ENCODE data around the gene SRRT.

The SRRT gene

DNA sequence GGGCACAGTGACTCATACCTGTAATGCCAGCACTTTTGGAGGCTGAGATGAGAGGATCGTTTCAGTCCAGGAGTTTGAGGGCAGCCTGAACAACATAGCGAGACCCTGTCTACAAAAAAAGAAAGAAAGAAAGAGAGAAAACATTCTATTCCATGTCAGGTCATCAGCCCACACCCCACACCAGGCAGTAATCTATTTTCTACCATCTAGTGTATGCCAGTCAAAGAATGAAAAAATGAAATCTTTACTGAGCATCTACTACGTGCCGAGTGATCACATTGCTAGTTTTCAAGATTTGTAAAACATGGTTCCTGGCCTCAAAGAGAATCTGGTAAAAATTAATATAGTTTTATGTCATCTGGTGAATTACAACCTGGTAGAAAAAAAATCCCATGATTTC, 44.5 kb upstream of the SRRT start:
- Histone ChIP-seq H3K36me3 (ENCODE audit: control insufficient read depth in 2 of 2, insufficient read depth in 1 of 2, low read length in 2 of 2) (no peaks in the 10 kb centered on the region), H3K4me3 (ENCODE audit: low read depth, low read length) (no peak overlapping the region), H3K9me3 (ENCODE audit: control insufficient read depth, insufficient read depth, low read depth, low read length) (no peaks in the 10 kb centered on the region), H3K27ac (ENCODE audit: extremely low read depth, low read depth, low read length) (no peak overlapping the region), H3K4me1 (ENCODE audit: control insufficient read depth, insufficient read depth, low read length) (no peaks in the 10 kb centered on the region)
- POLR2A ChIA-PET, result no interaction called here
- CTCF ChIA-PET, result interaction anchor here (0.6 to 1.7 kb wide), 2 partner anchors 10 to 125 kb away, joined by 3 to 5 read pairs; partner anchors contain the start of gene POP7
- TF ChIP-seq GLI4 (tag by site-specific recombination; IDR thresholded peaks at IDR 0.05), result no peak
- 0 out of 2 replicates have a peak, but pooled peaks have one; percentile 4 for TF ChIP-seq ZNF121 (tag by site-specific recombination; IDR thresholded peaks at IDR 0.05)
- TF ChIP-seq ZNF664 (tag by site-specific recombination; IDR thresholded peaks at IDR 0.05), result peak; percentile 88

DNA sequence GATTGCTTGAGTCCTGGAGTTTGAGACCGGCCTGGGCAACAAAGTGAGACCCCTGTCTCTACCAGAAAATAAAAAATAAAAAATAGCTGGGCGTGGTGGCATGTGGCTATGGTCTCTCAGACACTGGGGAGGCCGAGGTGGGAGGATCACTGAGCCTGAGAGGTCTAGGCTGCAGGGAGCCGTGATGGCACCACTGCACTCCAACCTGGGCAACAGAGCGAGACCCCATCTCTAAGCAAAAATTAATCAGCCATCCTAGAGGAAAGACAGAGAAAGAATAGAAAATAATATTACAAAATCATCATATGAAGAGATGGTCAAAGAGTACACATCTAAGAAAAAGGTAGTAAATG, 42.6 kb upstream of the SRRT start:
- Histone ChIP-seq H3K9me3 (ENCODE audit: control insufficient read depth, insufficient read depth, low read depth, low read length) (no peaks in the 10 kb centered on the region), H3K4me3 (ENCODE audit: low read depth, low read length) (no peak overlapping the region), H3K4me1 (ENCODE audit: control insufficient read depth, insufficient read depth, low read length) (peaks cover 9% of the 10 kb centered on the region), H3K36me3 (ENCODE audit: control insufficient read depth in 2 of 2, insufficient read depth in 1 of 2, low read length in 2 of 2) (no peaks in the 10 kb centered on the region), H3K27ac (ENCODE audit: extremely low read depth, low read depth, low read length) (no peak overlapping the region)
- TF ChIP-seq, protein P1, sequence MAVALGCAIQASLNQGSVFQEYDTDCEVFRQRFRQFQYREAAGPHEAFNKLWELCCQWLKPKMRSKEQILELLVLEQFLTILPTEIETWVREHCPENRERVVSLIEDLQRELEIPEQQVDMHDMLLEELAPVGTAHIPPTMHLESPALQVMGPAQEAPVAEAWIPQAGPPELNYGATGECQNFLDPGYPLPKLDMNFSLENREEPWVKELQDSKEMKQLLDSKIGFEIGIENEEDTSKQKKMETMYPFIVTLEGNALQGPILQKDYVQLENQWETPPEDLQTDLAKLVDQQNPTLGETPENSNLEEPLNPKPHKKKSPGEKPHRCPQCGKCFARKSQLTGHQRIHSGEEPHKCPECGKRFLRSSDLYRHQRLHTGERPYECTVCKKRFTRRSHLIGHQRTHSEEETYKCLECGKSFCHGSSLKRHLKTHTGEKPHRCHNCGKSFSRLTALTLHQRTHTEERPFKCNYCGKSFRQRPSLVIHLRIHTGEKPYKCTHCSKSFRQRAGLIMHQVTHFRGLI (tag by site-specific recombination; IDR thresholded peaks at IDR 0.05), result no peak
- TF ChIP-seq PRDM1 (tag by site-specific recombination; IDR thresholded peaks at IDR 0.05), result no peak
- TF ChIP-seq RBAK (tag by site-specific recombination; IDR thresholded peaks at IDR 0.05), result no peak
- TF ChIP-seq ZNF121 (tag by site-specific recombination; IDR thresholded peaks at IDR 0.05), result peak; percentile 69
- ChIA-PET CTCF (interaction anchor here (1.3 to 1.7 kb wide), 3 partner anchors 16 to 126 kb away, joined by 3 to 5 read pairs (median 3); partner anchors contain the start of gene POP7), POLR2A (interaction anchor here (1.1 kb wide), 1 partner anchor 246 kb away, joined by 3 read pairs; the partner anchor contains the start of genes FBXO24 and LRCH4)

DNA sequence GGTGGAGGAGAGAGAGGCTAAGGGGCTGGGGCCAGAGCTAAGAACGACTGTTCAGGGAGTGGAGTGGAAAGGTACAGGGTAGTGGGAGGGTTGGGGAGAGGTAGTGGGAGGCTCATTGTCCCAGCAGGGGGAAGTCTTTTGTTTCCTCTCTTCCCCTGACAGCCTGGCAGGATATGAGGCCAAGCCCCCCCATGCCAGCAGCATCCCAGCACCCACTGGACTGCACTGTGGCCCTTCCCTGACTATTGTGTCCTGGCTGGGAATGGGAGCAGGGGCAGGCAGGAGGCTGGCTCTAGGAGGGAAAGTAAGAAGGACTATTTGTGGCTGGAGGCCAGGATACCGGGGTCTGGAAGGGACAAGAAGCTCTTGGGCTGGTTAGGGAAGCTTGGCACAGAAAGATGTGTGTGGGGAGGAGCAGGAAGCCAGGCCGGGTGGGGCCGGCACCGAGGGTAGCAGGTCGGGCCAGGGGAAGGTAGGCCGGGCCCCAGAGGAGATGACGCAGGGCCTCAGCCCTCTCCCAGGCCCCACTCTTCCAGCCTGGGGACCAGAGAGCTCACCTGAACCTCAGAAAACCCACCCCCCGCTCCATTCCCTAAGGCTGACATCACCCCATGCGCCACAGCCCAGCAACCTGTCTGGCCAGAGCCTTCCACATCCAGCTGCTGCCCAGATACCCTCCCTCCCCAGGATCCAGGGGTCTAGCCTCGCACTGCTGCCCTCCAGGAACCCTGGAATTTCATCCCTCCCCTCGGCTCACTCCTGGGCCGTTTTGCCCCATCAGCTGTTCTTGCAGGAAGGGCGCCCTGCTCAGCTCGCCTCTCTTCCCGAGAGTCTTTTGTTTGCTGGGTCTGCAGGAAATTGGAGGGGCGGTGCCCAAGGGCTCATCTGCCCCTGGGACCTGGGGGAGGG, 38.7 kb upstream of the SRRT start:
- H3K4me3 ChIP-seq (ENCODE audit: low read depth, low read length), result no peak overlapping the region
- peak overlapping the region; percentile 91 for H3K27ac ChIP-seq (ENCODE audit: extremely low read depth, low read depth, low read length)
- ChIA-PET POLR2A (interaction anchor here (1.4 to 2.8 kb wide), 4 partner anchors 8 to 130 kb away, joined by 5 to 13 read pairs (median 9); partner anchors contain the start of genes EPHB4, POP7, SRRT and UFSP1), CTCF (interaction anchor here (1.0 to 2.4 kb wide), 3 partner anchors 9 to 36 kb away, joined by 3 to 14 read pairs (median 3); partner anchors contain the start of gene EPHB4)
- peaks cover 9% of the 10 kb centered on the region for H3K4me1 ChIP-seq (ENCODE audit: control insufficient read depth, insufficient read depth, low read length)
- H3K36me3 ChIP-seq (ENCODE audit: control insufficient read depth in 2 of 2, insufficient read depth in 1 of 2, low read length in 2 of 2), result no peaks in the 10 kb centered on the region
- no peaks in the 10 kb centered on the region for H3K9me3 ChIP-seq (ENCODE audit: control insufficient read depth, insufficient read depth, low read depth, low read length)
- 0 out of 2 replicates have a peak, but pooled peaks have one; percentile 25 for TF ChIP-seq KLF9 (tag by site-specific recombination; IDR thresholded peaks at IDR 0.05; ENCODE audit: low read depth)
- peak; percentile 24; the same call in 1 of the 2 replicates for TF ChIP-seq KLF8 (tag by site-specific recombination; IDR thresholded peaks at IDR 0.05)
- peak; percentile 32; the same call in 1 of the 2 replicates for TF ChIP-seq KLF1 (tag by site-specific recombination; IDR thresholded peaks at IDR 0.05)
- peak; percentile 65 for TF ChIP-seq ZNF341 (tag by site-specific recombination; IDR thresholded peaks at IDR 0.05; ENCODE audit: low read depth)
- peak; percentile 32; the same call in 1 of the 2 replicates for TF ChIP-seq ZNF561 (tag by site-specific recombination; IDR thresholded peaks at IDR 0.05; ENCODE audit: borderline replicate concordance)
- TF ChIP-seq IKZF3 (tag by site-specific recombination; IDR thresholded peaks at IDR 0.05), result peak; percentile 22; the same call in 1 of the 2 replicates
- peak; percentile 41; the same call in 1 of the 2 replicates for TF ChIP-seq FEZF1 (tag by site-specific recombination; IDR thresholded peaks at IDR 0.05)
- TF ChIP-seq ZNF146 (tag by site-specific recombination; IDR thresholded peaks at IDR 0.05), result no peak
- TF ChIP-seq ZBTB20 (tag by site-specific recombination; IDR thresholded peaks at IDR 0.05), result peak; percentile 98
- TF ChIP-seq, protein P2, sequence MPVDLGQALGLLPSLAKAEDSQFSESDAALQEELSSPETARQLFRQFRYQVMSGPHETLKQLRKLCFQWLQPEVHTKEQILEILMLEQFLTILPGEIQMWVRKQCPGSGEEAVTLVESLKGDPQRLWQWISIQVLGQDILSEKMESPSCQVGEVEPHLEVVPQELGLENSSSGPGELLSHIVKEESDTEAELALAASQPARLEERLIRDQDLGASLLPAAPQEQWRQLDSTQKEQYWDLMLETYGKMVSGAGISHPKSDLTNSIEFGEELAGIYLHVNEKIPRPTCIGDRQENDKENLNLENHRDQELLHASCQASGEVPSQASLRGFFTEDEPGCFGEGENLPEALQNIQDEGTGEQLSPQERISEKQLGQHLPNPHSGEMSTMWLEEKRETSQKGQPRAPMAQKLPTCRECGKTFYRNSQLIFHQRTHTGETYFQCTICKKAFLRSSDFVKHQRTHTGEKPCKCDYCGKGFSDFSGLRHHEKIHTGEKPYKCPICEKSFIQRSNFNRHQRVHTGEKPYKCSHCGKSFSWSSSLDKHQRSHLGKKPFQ (tag by site-specific recombination; IDR thresholded peaks at IDR 0.05), result no peak
- TF ChIP-seq ZNF701 (tag by site-specific recombination; IDR thresholded peaks at IDR 0.05), result no peak
- peak; percentile 45; the same call in 1 of the 2 replicates for TF ChIP-seq WT1 (tag by site-specific recombination; IDR thresholded peaks at IDR 0.05)
- TF ChIP-seq, protein P3, sequence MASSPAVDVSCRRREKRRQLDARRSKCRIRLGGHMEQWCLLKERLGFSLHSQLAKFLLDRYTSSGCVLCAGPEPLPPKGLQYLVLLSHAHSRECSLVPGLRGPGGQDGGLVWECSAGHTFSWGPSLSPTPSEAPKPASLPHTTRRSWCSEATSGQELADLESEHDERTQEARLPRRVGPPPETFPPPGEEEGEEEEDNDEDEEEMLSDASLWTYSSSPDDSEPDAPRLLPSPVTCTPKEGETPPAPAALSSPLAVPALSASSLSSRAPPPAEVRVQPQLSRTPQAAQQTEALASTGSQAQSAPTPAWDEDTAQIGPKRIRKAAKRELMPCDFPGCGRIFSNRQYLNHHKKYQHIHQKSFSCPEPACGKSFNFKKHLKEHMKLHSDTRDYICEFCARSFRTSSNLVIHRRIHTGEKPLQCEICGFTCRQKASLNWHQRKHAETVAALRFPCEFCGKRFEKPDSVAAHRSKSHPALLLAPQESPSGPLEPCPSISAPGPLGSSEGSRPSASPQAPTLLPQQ (tag by site-specific recombination; IDR thresholded peaks at IDR 0.05), result peak; percentile 66
- TF ChIP-seq ZNF571 (tag by site-specific recombination; IDR thresholded peaks at IDR 0.05), result no peak
- TF ChIP-seq, protein P4, sequence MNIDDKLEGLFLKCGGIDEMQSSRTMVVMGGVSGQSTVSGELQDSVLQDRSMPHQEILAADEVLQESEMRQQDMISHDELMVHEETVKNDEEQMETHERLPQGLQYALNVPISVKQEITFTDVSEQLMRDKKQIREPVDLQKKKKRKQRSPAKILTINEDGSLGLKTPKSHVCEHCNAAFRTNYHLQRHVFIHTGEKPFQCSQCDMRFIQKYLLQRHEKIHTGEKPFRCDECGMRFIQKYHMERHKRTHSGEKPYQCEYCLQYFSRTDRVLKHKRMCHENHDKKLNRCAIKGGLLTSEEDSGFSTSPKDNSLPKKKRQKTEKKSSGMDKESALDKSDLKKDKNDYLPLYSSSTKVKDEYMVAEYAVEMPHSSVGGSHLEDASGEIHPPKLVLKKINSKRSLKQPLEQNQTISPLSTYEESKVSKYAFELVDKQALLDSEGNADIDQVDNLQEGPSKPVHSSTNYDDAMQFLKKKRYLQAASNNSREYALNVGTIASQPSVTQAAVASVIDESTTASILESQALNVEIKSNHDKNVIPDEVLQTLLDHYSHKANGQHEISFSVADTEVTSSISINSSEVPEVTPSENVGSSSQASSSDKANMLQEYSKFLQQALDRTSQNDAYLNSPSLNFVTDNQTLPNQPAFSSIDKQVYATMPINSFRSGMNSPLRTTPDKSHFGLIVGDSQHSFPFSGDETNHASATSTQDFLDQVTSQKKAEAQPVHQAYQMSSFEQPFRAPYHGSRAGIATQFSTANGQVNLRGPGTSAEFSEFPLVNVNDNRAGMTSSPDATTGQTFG (tag by site-specific recombination; IDR thresholded peaks at IDR 0.05; ENCODE audit: borderline replicate concordance), result no peak

Measured in HEK293 (cell line).